ENCODE results near the gene DLG2.
"Not testable (repeated sequence)": the region's sequence is repeated elsewhere in the genome, so short reads cannot be mapped to it uniquely, and the experiment has no call there.

DLG2 gene

GRCh38 chr11:85627332-85627997 lies at the start of gene DLG2:
DLG2 (minus strand) TSS chr11:85627344.
- no peak for DNase-seq (ENCODE audit: low read depth in 2 of 2)

GRCh38 chr11:85673393-85673792 lies 46.2 kb upstream of the DLG2 start:
- no peak for DNase-seq (ENCODE audit: low read depth in 2 of 2)

- DNase-seq (ENCODE audit: low read depth in 2 of 2): no peak
Measured at GRCh38 chr11:85672105-85672902, 45.2 kb upstream of the DLG2 start.

GRCh38 chr11:85670949-85671663 lies 44.0 kb upstream of the DLG2 start:
- DNase-seq (ENCODE audit: low read depth in 2 of 2): not testable (repeated sequence)

- DNase-seq (ENCODE audit: low read depth in 2 of 2): no peak
Measured at GRCh38 chr11:85668157-85668556, 41.0 kb upstream of the DLG2 start.

- no peak for DNase-seq (ENCODE audit: low read depth in 2 of 2)
Measured at GRCh38 chr11:85666687-85667086, 39.5 kb upstream of the DLG2 start.

GRCh38 chr11:85665733-85666132 lies 38.6 kb upstream of the DLG2 start:
- no peak for DNase-seq (ENCODE audit: low read depth in 2 of 2)

GRCh38 chr11:85664615-85665481 lies 37.7 kb upstream of the DLG2 start, which contains the start of gene CREBZF:
CREBZF (minus strand) TSS chr11:85665129; CDS start chr11:85664875, 254 bp downstream.
- DNase-seq (ENCODE audit: low read depth in 2 of 2): peak; percentile 92

GRCh38 chr11:85663753-85664614 lies 36.8 kb upstream of the DLG2 start:
- peak; percentile 68 to 77 for DNase-seq (ENCODE audit: low read depth in 2 of 2)

- no peak for DNase-seq (ENCODE audit: low read depth in 2 of 2)
Measured at GRCh38 chr11:85663080-85663752, 36.1 kb upstream of the DLG2 start.

GRCh38 chr11:85661972-85662664 lies 35.0 kb upstream of the DLG2 start:
- no peak for DNase-seq (ENCODE audit: low read depth in 2 of 2)

GRCh38 chr11:85658180-85658579 lies 31.0 kb upstream of the DLG2 start:
- no peak for DNase-seq (ENCODE audit: low read depth in 2 of 2)

GRCh38 chr11:85656777-85657176 lies 29.6 kb upstream of the DLG2 start:
- DNase-seq (ENCODE audit: low read depth in 2 of 2): no peak

GRCh38 chr11:85654343-85654742 lies 27.2 kb upstream of the DLG2 start:
- not testable (repeated sequence) for DNase-seq (ENCODE audit: low read depth in 2 of 2)

- no peak for DNase-seq (ENCODE audit: low read depth in 2 of 2)
Measured at GRCh38 chr11:85652786-85653447, 25.8 kb upstream of the DLG2 start.

- DNase-seq (ENCODE audit: low read depth in 2 of 2): no peak
Measured at GRCh38 chr11:85651118-85651517, 24.0 kb upstream of the DLG2 start.

GRCh38 chr11:85647604-85648299 lies 20.6 kb upstream of the DLG2 start, which contains the start of gene TMEM126A:
TMEM126A (plus strand) TSS chr11:85647967; CDS start chr11:85650256, 2,289 bp downstream.
- peak; percentile 84 to 89 for DNase-seq (ENCODE audit: low read depth in 2 of 2)

- no peak for DNase-seq (ENCODE audit: low read depth in 2 of 2)
Measured at GRCh38 chr11:85647078-85647477, 19.9 kb upstream of the DLG2 start.
